Fibroblast of skin of scalp (primary cell): ENCODE data around the gene LEP.

Experiments
- DNase-seq: peaks from one replicate; pipeline ENCODE4 v3.0.0-alpha.2; 2013

Gene LEP

GRCh38 chr7:128247108-128247507 lies 6.0 kb downstream of the LEP start:
- no peak for DNase-seq

GRCh38 chr7:128247640-128248194 lies 6.6 kb downstream of the LEP start:
- no peak for DNase-seq

- no peak for DNase-seq
Measured at GRCh38 chr7:128251337-128251736, 10.3 kb downstream of the LEP start.

GRCh38 chr7:128253701-128254100 lies 12.6 kb downstream of the LEP start:
- no peak for DNase-seq

- DNase-seq, result no peak
Measured at GRCh38 chr7:128254470-128254869, 13.4 kb downstream of the LEP start.

- DNase-seq, result no peak
Measured at GRCh38 chr7:128255271-128255670, 14.2 kb downstream of the LEP start.

GRCh38 chr7:128257458-128257857 lies 16.4 kb downstream of the LEP start:
- no peak for DNase-seq

GRCh38 chr7:128259131-128260061 lies 18.3 kb downstream of the LEP start:
- peak; percentile 49 for DNase-seq

GRCh38 chr7:128260069-128260795 lies 19.2 kb downstream of the LEP start:
- no peak for DNase-seq

GRCh38 chr7:128262273-128263028 lies 21.4 kb downstream of the LEP start:
- no peak for DNase-seq

GRCh38 chr7:128263420-128263819 lies 22.3 kb downstream of the LEP start:
- no peak for DNase-seq

GRCh38 chr7:128264477-128264876 lies 23.4 kb downstream of the LEP start:
- no peak for DNase-seq

GRCh38 chr7:128265156-128265905 lies 24.3 kb downstream of the LEP start:
- no peak for DNase-seq

- no peak for DNase-seq
Measured at GRCh38 chr7:128265906-128266300, 24.8 kb downstream of the LEP start.

GRCh38 chr7:128266529-128266882 lies 25.4 kb downstream of the LEP start:
- DNase-seq, result no peak

- peak; percentile 91 for DNase-seq
Measured at GRCh38 chr7:128266883-128267594, 26.0 kb downstream of the LEP start.

- DNase-seq, result peak; percentile 93
Measured at GRCh38 chr7:128267595-128267924, 26.5 kb downstream of the LEP start.

GRCh38 chr7:128268233-128268632 lies 27.2 kb downstream of the LEP start:
- DNase-seq, result no peak

- DNase-seq, result peak; percentile 21
Measured at GRCh38 chr7:128270826-128271272, 29.8 kb downstream of the LEP start.

- no peak for DNase-seq
Measured at GRCh38 chr7:128271471-128271941, 30.4 kb downstream of the LEP start.

GRCh38 chr7:128271942-128272481 lies 30.9 kb downstream of the LEP start:
- no peak for DNase-seq
